HG03097 (cell line): Measurements from ENCODE around the gene PCCB.
"Not testable (repeated sequence)": the region's sequence is repeated elsewhere in the genome, so short reads cannot be mapped to it uniquely, and the experiment has no call there.

Experiments
- ATAC-seq: cut with Tn5 transposase; IDR thresholded peaks from one replicate; pipeline ENCODE4 v1.9.1; 2021; ENCODE audit not compliant: unreplicated experiment, low FRiP score

PCCB gene

DNA sequence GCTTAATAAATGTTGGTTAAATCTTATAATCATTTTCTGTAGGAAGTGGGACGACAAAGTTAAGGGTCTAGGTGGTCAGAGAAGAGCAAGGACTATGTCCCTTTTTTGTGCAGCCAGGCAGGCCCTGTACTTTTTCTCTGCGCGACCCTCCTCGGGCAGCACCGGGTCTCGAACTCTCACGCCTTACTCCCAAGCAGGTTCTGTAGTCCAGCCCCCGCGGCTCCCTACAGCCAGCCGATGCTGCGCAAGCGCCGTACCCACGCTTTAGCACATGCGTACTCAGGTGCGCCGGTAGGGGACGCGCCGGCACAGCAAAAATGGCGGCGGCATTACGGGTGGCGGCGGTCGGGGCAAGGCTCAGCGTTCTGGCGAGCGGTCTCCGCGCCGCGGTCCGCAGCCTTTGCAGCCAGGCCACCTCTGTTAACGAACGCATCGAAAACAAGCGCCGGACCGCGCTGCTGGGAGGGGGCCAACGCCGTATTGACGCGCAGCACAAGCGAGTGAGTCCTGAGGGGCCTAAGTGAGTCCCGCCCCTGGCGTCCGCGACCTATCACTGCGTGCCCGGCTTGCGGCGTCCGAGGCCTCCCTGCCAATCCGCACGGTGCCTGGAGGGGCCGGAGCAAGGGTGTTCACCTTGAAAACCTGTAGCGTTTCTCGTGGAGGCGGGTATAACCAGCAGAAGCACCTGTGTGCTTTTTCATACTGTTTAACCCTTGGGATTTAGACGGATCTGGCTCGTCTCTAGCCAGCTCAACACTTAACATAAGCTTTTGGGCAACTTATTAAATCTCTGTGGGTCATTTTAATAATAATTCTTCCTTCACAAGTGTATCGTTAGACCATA lies at the start of gene PCCB:
Gene PCCB (plus strand): TSS at position 282 of the 844 bp plus-strand sequence. CDS start 36 bp downstream, at position 318.
- peak; percentile 92 for ATAC-seq

DNA sequence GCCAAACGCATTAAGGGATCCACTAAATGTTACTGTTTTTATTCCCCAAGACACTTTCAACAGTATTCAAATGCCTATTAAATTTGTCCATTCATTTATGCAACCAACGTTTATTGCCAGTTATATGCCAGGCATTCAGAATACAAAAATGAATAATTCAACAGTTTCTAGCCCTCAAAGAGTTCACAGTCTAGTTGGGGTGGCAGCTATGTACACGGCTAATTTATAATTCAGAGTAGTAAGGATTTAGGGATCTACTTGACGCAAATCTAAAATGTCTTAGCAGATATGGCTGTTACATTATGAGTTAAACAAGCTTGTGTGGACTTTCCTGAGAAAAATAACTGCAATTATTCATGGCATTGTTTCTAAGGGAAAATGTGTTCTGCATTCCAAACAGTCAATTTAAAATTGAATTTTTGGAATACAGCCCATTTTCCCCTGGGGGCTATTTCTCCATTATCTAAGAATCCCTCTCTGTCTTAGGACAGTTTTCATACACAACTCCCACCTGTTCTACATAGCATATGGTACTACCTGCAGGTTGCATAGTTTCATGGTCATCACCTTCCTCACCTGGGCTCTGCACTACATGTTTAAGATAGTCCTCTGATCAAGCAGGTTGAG lies 42.5 kb upstream of the PCCB start:
- ATAC-seq, result no peak

DNA sequence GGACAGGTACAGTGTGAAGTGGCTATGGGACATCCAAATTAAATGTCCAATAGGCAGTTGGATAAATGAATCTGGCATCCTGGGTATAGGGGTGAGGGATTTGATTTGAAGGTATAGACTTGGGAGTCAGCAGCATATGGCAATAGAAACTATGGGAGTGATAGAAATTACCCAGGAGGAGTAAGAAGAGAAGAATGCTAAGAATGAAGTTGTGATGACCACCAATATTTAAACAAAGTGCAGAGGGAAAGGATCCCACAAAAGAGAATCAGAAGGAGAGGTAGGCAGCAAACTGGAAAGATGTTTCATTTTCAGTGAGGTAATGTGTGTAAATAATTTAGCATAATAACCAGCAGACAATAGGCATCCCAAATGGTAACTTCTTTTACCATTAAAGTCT lies 40.2 kb upstream of the PCCB start:
- no peak for ATAC-seq

DNA sequence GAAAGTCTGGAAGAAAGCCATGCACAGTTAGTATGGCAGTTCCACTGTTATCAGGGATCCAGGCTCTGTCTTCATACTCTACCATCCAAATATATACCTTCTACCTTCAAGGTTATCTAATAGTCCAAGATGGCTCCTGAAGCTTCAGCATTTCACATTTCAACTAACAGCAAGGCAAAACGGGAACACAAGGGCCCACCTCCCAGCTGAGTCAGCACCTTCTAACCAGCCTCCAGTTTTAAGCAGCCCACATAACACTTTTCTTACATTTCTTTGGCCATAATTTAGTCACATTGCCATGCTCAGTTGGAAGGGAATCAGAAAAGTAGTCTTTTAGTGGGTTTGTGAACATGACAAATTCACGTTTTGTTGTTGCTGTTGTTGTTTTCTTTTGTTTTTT lies 38.6 kb upstream of the PCCB start:
- no peak for ATAC-seq

DNA sequence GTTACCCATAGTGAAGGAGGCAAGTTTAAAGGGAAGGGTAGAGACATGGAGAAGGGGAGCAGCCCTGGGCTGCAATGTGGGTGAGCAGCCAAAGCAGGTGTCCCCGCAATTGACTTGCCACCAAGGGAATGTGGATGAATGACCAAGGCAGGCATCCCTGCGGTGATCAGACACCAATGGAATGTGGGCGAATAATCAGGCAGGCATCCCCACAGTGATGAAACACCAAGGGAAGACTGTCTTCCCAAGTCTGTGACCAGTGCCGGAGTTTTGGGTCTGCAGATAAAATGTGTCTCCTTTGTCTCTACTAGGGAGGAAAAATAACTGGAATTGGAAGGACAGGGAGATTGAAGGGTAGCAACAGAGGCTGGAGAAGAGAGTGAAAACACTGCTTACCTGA lies 27.4 kb upstream of the PCCB start:
- ATAC-seq, result not testable (repeated sequence)

DNA sequence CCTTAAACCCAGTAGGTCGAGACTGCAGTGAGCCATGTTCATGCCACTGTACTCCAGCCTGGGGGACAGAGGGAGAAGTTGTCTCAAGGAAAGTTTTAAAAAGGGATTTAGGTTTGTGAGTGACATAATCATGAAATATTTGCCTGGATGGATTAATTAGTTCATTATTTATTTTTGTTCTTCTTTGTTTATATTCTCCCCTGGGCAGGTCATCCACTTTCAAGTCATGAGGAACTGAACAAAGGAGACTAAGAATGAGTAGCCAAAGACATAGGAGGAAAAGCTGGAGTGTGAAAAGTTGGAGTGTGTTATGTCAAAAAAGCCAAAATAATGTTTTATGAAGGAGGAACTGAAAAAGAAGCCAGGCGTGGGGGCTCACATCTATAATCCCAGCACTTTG lies 17.7 kb upstream of the PCCB start:
- no peak for ATAC-seq

DNA sequence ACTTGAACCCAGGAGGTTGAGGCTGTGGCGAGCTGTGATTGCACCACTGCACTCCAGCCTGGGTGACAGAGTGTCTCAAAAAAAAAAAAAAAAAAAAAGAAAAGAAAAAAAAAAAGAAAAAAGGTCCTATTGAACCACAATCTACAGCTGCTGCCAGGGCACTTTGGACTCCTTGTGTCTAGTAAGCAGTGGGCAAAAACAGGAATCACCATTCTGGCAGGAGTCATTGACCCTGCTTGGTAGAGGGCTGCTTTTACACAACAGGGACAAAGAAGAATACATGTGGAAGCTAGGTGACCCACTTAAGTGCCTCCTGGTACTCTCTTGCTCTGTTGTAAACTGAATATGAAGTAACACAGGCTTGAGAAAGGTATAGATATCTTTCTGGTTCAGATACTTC lies 14.6 kb upstream of the PCCB start:
- no peak for ATAC-seq

DNA sequence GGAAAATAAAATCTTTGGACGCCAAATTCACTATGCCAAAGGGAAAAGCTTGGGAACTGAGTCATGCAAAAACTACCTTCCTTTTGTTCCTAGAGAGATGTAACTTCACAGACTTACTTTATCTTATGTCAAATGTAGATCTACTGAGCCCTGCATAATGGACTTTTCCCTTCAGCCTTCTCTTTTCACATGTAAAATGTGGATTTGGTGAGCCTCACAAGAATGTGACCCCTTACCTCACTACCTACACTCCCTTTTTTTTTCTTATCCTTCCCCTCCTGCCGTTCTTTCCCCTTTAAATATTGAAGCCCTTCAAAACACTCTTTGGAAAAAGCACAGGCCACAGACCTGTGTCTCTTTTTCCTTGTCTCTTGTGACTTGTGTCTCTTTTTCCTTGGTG lies 14.0 kb upstream of the PCCB start:
- ATAC-seq, result no peak

DNA sequence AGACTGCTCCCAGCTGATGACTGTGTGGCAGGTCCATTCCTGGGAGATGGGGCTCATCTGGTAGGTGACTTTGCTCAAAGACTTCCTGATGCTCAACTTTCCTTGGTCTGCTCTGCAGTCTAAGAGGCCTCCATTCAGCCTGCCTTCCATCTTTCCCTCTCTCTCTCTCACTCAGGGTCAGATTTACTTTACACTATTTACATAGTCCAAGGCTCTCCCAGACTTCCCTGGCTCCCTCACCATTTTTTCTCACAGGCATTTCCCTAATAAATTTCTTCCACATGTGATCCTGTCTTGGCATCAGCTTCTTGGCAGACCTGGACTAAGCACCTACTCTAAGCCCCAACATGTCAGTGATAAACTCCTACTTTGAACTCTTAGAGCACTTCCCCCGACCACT lies 13.0 kb upstream of the PCCB start:
- ATAC-seq, result no peak

DNA sequence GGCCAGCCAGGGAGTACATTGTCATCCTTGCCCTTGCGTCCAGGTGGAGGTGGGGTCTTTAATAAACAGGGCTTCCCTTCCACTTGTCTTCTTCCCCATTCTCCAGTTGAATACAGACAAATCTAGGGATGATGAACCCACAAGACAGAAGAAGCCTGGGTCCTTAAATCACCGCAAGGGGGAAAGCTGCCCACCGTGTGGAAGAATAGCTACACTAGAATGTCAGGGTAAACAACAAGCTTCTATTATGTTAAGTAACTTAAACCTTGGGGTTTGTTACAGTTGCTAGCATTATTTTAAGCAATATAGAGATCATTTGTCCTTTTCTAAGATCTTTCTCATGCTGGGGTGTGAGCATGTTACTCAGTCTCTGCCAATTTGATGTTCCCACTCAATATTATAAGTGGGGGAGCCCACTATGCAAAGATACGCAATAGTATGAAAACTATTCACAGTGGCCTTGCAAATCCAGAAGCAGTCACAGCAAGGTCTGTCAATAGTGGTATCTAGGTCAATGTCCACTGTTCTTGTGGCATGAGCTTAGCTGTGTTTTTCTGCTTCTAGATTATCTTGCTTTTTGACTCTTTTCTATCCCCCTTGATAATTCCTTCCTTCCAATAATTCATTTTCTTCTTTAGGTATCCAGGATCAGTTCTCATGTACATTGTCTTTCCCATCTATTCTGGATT lies 12.0 kb upstream of the PCCB start:
- ATAC-seq, result no peak

DNA sequence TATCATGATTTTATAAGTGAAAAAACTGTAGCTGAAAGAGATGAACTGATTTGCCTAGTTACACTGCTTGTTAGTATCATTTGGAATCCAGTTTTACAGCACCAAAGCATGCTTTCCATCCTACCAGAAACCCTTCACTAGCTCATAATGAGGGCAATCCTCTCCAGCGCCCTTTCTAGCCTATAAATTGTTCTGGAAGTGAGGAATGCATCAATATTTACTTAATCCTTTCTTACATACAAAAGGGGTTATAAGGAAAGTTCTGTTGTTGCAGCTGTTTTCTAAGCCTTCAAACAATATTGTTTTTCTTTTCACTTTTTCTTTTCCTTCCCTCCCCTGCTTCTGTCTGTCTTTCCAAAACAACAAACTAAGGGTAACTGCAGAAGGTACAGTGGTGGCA lies 11.0 kb upstream of the PCCB start:
- no peak for ATAC-seq

DNA sequence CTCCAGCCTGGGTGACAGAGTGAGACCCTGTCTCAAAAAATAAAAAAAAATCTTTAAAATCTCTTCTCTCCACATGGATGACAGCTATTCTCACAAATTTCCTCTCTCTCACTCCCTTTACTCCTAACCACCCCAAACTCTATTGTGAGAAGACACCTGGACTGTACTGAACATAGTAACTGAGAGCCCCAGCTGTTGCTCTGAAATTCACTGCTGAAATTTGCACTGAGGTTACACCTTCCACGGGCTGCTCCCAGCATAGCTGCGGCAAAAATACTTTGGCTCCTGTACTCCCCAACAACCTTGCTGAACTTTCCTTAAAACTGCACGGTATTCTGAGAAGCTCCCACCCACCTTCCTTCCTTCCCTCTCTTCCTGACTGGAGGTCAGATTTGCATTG lies 4.4 kb upstream of the PCCB start:
- no peak for ATAC-seq

DNA sequence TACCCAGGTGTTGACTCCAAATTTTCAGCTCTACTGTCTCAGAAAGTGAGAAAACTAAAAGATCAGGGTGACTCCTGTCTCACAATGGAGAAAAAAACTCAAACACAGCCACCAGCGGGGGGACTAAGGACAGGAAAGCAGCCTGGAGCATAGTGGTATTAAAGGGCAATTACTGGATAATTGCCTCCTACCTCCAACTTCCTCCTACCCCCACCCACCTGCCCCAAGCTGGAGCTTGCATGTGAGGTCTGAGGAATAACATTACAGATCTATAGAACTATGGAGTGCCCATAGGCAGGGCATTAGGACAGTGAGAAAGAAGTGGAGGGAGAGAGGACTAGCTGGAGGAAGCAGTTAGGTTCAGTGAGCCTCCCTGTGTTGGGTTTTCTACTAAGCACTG lies 2.7 kb upstream of the PCCB start:
- ATAC-seq, result no peak

DNA sequence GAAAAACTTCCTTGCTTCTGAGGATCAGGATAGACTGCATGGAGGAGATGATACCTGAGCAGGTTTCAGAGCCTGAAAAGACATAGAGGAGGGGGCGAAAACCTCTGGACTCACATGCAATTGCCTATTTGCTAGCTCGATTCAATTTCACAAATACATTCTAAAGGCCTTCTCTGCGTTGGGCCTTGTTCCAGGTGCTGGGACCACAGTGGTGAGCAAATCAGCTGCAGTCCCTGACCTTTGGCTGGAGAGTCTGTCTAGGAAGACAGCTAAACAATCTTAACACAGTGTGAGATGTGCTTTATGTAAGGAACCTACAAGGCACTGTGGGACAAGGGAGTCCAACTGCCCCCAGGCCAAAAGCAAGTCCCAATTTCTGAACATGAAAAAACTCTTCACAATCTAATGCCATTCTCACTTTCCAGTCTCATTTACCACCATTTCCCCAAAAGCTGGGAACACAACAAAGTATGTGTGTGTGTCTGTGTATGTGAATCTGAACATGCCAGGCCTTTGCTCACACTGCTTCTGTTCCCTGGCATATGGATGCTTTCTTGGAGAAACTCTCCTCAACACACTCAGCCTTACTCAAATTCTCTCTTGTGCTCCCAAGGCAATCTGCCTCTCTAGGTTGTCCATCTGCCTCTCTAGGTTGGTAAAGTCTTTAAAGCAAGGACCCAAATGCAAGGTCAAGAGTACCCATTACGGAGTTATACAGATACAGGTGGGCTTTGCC lies 2.1 kb upstream of the PCCB start:
- no peak for ATAC-seq

DNA sequence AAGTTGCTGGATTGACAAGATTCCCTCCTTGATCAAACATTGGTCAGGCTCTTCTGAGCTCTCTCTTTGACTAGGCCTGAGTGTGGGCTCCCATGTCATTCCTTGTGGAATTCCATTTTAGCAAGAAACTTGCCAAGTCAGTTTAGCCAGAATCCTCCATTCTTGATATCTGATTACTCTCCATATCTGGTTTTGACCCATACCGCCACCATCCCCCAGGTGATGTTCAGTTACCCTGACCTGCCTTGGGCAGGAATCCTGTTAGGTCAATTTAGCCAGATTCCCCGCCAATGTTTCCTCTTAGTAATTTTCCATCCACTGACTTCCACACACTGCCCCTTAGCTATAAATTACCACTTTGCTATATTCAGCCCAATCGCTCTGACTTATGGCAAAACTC lies 1.0 kb upstream of the PCCB start:
- ATAC-seq, result no peak

DNA sequence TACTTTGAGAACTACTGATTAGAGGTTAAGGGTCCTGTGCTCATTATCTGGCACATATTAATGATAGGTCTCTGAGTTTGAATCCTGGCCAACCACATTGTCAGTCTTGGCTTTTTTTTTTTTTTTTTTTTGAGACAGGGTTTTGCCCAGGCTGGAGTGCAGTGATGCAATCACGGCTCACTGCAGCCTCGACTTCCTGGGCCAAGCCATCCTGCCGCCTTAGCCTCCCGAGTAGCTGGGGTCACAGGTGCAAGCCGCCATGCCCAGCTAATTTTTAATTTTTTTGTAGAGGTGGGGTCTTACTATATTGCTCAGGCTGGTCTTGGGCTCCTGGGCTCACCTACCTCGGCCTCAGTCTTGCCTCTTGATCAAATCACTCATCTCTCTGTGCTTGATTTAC lies 547 bp upstream of the PCCB start:
- ATAC-seq, result no peak

DNA sequence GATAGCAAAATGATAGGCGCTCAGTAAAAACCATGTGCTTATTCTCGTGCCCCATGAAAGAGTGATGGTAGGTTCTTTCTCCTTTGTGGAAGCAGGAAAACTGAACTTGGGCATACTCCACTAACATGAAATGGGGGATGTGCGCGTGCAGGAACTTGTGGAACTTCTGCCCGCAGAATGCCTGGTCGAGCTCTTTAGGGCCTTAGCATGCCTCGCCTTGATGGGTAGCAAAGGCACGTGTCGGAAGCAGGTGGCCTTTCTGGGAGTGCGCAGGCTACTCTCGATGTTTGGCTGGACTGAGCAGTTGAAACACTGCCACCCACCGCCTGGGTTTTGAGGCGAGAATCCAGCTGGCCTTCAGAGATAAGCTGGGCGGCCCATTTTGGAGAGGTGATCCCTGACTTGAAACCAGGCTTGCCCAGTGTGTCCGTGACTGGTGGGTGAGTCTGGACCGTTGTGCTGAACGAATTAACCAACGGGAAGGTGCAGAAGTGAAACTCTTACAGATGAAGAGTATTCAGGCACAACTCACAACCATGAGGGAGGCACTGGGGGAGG lies 842 bp downstream of the PCCB start:
- peak; percentile 21 for ATAC-seq

DNA sequence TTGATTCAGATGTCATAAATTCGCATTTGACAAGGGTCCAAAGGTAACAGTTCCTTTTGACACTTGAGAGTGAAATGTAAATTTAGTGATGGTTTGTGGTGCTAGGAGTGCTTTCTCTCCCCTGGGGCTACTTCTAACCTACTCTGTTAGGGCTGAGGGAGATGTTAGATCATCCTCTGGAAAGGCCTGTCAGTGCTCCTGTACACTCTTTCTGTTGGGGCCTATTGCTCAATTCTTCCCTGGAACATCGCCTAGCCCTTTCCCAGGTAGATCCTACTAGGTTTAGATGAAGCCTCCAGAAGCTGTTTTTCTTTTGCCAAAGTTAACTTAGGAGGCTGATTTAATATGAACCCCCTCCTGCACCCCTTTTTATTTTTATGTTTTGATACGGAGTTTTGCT lies 1.4 kb downstream of the PCCB start:
- no peak for ATAC-seq

DNA sequence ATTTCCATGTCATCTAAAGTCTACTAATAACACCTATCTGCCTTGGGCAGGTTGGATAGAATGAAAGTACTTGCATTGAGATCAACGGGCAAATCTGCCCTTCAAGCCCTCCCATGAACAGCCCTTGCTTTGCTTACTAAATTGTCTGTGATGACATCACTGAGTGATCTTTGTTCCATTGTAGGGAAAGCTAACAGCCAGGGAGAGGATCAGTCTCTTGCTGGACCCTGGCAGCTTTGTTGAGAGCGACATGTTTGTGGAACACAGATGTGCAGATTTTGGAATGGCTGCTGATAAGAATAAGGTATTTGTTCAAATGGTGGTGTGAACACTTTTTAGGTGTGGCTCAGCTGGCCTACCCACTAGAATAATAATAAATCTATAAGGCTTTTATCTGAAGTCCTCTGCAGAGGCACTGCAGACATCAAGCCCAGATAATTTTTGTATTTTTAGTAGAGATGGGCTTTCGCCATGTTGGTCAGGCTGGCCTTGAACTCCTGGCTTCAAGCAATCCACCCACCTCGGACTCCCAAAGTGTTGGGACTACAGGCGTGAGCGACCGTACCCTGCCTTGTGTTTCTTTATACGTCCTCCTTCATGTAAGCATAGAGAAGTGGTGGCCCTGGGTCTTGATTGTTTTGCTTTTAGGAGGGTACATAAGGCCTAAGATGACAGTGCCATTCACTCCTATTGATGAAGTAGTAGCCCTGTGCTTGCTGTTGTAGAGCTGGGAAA lies 5.7 kb downstream of the PCCB start:
- ATAC-seq, result no peak

DNA sequence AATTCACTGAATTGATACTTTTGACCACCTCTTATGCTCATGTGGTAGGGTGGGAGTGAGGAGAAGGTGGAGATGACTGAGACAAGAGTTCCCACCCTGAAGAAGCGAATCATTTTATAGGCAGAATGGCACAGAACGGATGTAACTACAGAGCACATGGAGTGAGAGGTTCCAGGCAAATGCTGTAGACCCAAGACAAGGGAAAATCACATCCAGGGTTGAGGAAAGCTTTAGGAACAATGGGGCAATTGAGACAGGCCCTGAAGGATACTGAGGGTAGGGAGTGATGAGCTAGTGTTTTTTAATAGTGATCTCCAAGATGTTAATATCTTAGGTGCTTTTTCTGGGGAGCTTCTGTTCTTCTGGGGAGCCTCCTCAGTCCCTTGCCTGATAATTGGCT lies 8.1 kb downstream of the PCCB start:
- no peak for ATAC-seq
